Caco-2 (cell line): Measurements from ENCODE around the gene ALDH5A1. TPM values are rescaled to one million over a fixed set of nuclear protein-coding genes. Genes with fewer than 3 reads are reported as not detected.

Experiments
- BruUV-seq: library from RNA; stranded (reverse); fragments of 400-500 nt; replicated peaks from 2 replicates; lab custom pipeline; 2021; lab: Mats Ljungman, UMichigan
- CTCF ChIA-PET: fragments of 300-600 bp; sonication (Branson Sonifier 250); formaldehyde crosslinking; loops from one replicate; lab custom pipeline; 2022; ENCODE audit warnings: antibody characterized with exemption; lab: Charles Lee
- POLR2A ChIA-PET: fragments of 300-600 bp; sonication (Branson Sonifier 250); formaldehyde crosslinking; loops from one replicate; lab custom pipeline; 2022; ENCODE audit warnings: antibody characterized with exemption; lab: Charles Lee
- DNase-seq, 2 experiments: peaks; one replicate each; pipeline versions ENCODE4 v3.0.0 to v3.0.0-alpha.2; 2020 to 2022
- H3K27me3 ChIP-seq: replicated peaks from 2 replicates; pipeline ENCODE4 v1.6.0; 2011; ENCODE audit warnings: low read length; ENCODE audit not compliant: control insufficient read depth, insufficient read depth
- H3K36me3 ChIP-seq: 2 replicates; pipeline ENCODE4 v1.5.1; 2011; ENCODE audit warnings: low read length; ENCODE audit not compliant: control insufficient read depth, insufficient read depth
- H3K4me1 ChIP-seq: fragments of 250-450 bp; sonication (Bioruptor Pico); 2 replicates; pipeline ENCODE4 v1.5.1; 2020; ENCODE audit warnings: mild to moderate bottlenecking
- H3K4me3 ChIP-seq: 2 replicates; pipeline ENCODE4 v1.5.1; 2011; ENCODE audit warnings: low read depth, mild to moderate bottlenecking, control low read depth, low read length
- H3K9me3 ChIP-seq: fragments of 250-450 bp; sonication (Bioruptor Pico); 2 replicates; pipeline ENCODE4 v1.5.1; 2020; ENCODE audit warnings: mild to moderate bottlenecking, moderate library complexity
- H3K27ac Mint-ChIP-seq: one replicate; pipeline ENCODE4 v1.8.0; 2022; ENCODE audit warnings: mixed read lengths; ENCODE audit not compliant: unreplicated experiment
- H3K27me3 Mint-ChIP-seq: one replicate; pipeline ENCODE4 v1.8.0; 2022; ENCODE audit warnings: mixed read lengths; ENCODE audit not compliant: insufficient read depth, unreplicated experiment
- H3K36me3 Mint-ChIP-seq: one replicate; pipeline ENCODE4 v1.8.0; 2022; ENCODE audit warnings: mild to moderate bottlenecking, mixed read lengths; ENCODE audit not compliant: insufficient read depth, unreplicated experiment
- H3K4me1 Mint-ChIP-seq: one replicate; pipeline ENCODE4 v1.8.0; 2022; ENCODE audit warnings: low read depth, mixed read lengths; ENCODE audit not compliant: unreplicated experiment
- H3K4me3 Mint-ChIP-seq: one replicate; pipeline ENCODE4 v1.8.0; 2022; ENCODE audit warnings: mild to moderate bottlenecking, moderate library complexity, mixed read lengths; ENCODE audit not compliant: unreplicated experiment
- H3K9me3 Mint-ChIP-seq: one replicate; pipeline ENCODE4 v1.8.0; 2022; ENCODE audit warnings: mixed read lengths; ENCODE audit not compliant: unreplicated experiment
- intact Hi-C: fragments of 100-400 bp; cut with micrococcal nuclease; formaldehyde crosslinking; loops from one replicate; pipeline ENCODE4 v1.10.0; 2022; ENCODE audit not compliant: unreplicated experiment
- total RNA-seq: library from RNA; stranded (reverse); gene quantifications from 2 replicates; pipeline ENCODE4 v1.2.3, GENCODE V29; 2022
- TF ChIP-seq, protein P1 (sequence below), 2 experiments: fragments of 200-600 bp in 1 of 2; IDR thresholded peaks; 1 replicate in 1 of 2; 2 replicates in 1 of 2; pipeline versions ENCODE4 v1.5.1 to v1.8.0; 2011 to 2022; ENCODE audit warnings: antibody characterized with exemption in 1 of 2, control low read depth in 1 of 2, inconsistent platforms in 1 of 2, low read depth in 1 of 2, low read length in 1 of 2, mild to moderate bottlenecking in 1 of 2, moderate library complexity in 1 of 2; ENCODE audit not compliant: insufficient read depth in 1 of 2, severe bottlenecking in 1 of 2, unreplicated experiment in 1 of 2

ALDH5A1 gene
- total RNA-seq, 1 experiment from 2014 or later: 45.3 TPM

DNA sequence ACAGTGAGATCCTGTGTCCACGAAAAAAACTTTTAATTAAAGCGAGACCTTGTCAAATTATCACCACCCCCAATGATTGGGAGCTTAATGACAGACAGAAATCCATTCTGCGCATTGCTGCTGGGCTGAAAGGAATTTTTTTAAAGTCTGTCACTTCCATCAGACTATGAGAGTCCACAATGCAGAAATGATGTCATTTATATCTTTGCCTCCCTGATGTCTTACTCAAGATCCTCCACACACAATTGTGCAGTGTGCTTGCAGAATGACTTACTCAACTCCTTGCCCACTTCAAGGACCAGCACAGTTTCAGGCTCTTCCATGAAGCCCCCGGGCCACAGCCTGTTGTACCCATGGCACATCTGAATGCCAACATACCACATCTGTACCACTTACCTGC, 46.4 kb upstream of the ALDH5A1 start:
- CTCF ChIA-PET: no interaction called here

DNA sequence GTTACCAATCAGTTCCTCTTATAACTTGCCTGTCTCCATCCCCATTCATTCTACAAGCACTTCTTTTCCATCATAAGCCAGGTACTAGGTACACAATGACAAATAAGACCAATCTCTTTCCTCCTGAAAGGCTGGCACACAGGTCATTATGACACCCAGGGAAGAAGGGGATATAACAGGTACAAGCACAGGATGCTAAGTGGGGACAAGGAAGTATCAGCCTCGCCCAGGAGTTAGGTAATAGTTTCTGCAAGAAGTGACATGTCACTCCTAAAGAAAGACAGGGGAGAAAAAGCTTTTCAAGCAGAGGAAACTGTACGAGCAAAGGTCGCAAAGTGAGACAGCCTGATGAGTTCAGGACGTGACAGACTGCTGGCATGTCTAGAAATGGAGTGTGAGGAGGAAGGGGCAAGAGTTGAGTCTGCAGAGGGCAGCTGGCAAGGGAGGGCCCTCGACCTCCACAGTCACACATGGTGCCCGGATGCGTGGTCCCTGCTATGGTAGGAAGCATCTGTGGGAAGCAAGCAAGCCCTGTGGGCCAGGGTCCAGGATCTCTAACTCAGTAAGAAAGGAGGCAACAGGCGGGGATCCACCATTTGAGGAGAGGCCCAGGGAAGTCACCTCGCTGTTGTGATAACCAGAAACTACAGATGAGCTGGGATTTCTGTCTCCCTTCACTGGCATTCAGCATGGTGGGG, 45.8 kb upstream of the ALDH5A1 start:
- ChIA-PET CTCF (no interaction called here), POLR2A (no interaction called here)
- DNase-seq: no peak
- intact Hi-C loops: no loop called here
- no peaks in the 10 kb centered on the region for H3K36me3 Mint-ChIP-seq
- no peaks in the 10 kb centered on the region for H3K27me3 ChIP-seq
- H3K4me3 Mint-ChIP-seq: no peak overlapping the region
- no peaks in the 10 kb centered on the region for H3K36me3 ChIP-seq
- no peaks in the 10 kb centered on the region for H3K4me1 ChIP-seq
- no peak overlapping the region for H3K4me3 ChIP-seq
- no TSS peak for BruUV-seq
- no peaks in the 10 kb centered on the region for H3K27me3 Mint-ChIP-seq
- TF ChIP-seq, protein P1, sequence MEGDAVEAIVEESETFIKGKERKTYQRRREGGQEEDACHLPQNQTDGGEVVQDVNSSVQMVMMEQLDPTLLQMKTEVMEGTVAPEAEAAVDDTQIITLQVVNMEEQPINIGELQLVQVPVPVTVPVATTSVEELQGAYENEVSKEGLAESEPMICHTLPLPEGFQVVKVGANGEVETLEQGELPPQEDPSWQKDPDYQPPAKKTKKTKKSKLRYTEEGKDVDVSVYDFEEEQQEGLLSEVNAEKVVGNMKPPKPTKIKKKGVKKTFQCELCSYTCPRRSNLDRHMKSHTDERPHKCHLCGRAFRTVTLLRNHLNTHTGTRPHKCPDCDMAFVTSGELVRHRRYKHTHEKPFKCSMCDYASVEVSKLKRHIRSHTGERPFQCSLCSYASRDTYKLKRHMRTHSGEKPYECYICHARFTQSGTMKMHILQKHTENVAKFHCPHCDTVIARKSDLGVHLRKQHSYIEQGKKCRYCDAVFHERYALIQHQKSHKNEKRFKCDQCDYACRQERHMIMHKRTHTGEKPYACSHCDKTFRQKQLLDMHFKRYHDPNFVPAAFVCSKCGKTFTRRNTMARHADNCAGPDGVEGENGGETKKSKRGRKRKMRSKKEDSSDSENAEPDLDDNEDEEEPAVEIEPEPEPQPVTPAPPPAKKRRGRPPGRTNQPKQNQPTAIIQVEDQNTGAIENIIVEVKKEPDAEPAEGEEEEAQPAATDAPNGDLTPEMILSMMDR (IDR thresholded peaks at IDR 0.05; ENCODE audit: insufficient read depth in 1 of 2, low read depth in 1 of 2, low read length in 1 of 2, severe bottlenecking in 1 of 2, unreplicated experiment in 1 of 2): no peak
- H3K9me3 Mint-ChIP-seq: no peaks in the 10 kb centered on the region
- no peak overlapping the region for H3K27ac Mint-ChIP-seq
- no peaks in the 10 kb centered on the region for H3K9me3 ChIP-seq
- no peaks in the 10 kb centered on the region for H3K4me1 Mint-ChIP-seq

More for the DNA sequence above, 46.4 kb upstream of the ALDH5A1 start:
- TF ChIP-seq, protein P1 (IDR thresholded peaks at IDR 0.05; ENCODE audit: insufficient read depth in 1 of 2, low read depth in 1 of 2, low read length in 1 of 2, severe bottlenecking in 1 of 2, unreplicated experiment in 1 of 2): no peak
- intact Hi-C loops: no loop called here
- Mint-ChIP-seq H3K36me3 (no peaks in the 10 kb centered on the region), H3K9me3 (no peaks in the 10 kb centered on the region), H3K4me1 (no peaks in the 10 kb centered on the region), H3K4me3 (no peak overlapping the region), H3K27me3 (no peaks in the 10 kb centered on the region), H3K27ac (no peak overlapping the region)
- Histone ChIP-seq H3K27me3 (no peaks in the 10 kb centered on the region), H3K9me3 (no peaks in the 10 kb centered on the region), H3K4me3 (no peak overlapping the region), H3K36me3 (no peaks in the 10 kb centered on the region), H3K4me1 (no peaks in the 10 kb centered on the region)
- POLR2A ChIA-PET: no interaction called here
- BruUV-seq: no TSS peak
- no peak for DNase-seq

DNA sequence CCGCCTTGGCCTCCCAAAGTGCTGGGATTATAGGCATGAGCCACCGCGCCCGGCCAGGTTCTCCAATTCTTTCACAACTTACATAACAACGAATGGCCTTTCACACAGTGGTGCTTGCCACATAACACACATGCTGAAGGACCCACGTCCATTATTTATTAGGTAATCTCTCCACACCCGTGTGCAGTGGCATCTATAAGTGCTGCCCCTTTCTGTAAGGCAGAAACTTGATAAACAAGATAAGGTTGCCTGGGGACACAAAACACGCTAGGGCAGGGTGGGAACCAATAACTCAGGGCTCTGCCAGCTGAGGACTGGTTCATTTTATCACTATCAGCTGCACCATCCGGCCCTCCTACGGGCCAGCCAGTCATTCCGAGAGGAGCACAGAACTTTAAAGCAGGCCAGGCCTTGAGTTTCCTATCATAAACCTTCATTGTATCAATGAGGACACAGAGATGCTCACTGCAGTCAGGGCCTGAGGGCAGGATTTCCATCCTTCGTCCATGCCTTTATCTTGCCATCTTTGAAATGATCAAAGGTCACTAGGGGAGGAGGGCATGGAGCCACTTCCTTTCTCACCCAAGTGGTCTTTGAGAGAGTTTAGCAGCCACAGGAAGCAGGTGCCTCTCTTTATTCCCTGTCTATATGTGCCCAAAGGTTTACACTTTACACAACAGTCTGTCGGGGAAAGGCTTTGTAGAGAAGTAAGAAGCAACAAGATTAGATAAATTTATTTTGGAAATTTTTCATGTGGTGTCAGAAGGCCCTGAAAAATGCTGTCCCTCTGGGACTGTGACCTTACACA, 43.0 kb upstream of the ALDH5A1 start:
- intact Hi-C loops: no loop called here

More for the DNA sequence above, 43.0 kb upstream of the ALDH5A1 start:
- no TSS peak for BruUV-seq
- Histone ChIP-seq H3K27me3 (no peaks in the 10 kb centered on the region), H3K9me3 (no peaks in the 10 kb centered on the region), H3K36me3 (no peaks in the 10 kb centered on the region), H3K4me1 (no peaks in the 10 kb centered on the region), H3K4me3 (no peak overlapping the region)
- Mint-ChIP-seq H3K4me3 (no peak overlapping the region), H3K27me3 (no peaks in the 10 kb centered on the region), H3K36me3 (no peaks in the 10 kb centered on the region), H3K4me1 (no peaks in the 10 kb centered on the region), H3K27ac (no peak overlapping the region), H3K9me3 (no peaks in the 10 kb centered on the region)
- ChIA-PET CTCF (no interaction called here), POLR2A (no interaction called here)
- TF ChIP-seq, protein P1 (IDR thresholded peaks at IDR 0.05; ENCODE audit: insufficient read depth in 1 of 2, low read depth in 1 of 2, low read length in 1 of 2, severe bottlenecking in 1 of 2, unreplicated experiment in 1 of 2): no peak
- peak in 1 of 2 experiments; percentile 9 for DNase-seq
